HG02943 (cell line): ENCODE data around the gene HACE1.

Experiments used
- ATAC-seq: cut with Tn5 transposase; IDR thresholded peaks from one replicate; pipeline ENCODE4 v1.9.1; 2021; ENCODE audit warnings: mild to moderate bottlenecking, low read depth, moderate library complexity; ENCODE audit not compliant: unreplicated experiment

The HACE1 gene

DNA sequence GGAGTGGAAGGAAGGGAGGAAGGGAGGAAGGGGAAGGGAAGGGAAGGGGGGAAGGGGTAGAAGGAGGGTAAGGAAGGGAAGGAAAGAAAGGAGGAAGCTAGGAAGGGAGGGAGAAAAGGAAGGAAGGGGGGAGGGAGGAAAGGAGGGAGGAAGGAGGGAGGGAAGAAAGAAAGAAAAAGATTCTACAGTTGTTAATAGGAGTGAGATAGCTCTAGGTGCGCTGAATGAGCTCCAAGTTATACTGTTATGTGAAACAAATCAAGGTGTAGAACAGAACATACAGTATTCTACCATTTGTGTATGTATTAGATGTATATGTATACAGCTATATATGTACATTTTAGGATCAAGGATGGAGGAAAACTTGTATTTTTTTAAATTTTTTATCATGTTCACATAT lies 167.7 kb downstream of the HACE1 start:
- ATAC-seq: no peak

DNA sequence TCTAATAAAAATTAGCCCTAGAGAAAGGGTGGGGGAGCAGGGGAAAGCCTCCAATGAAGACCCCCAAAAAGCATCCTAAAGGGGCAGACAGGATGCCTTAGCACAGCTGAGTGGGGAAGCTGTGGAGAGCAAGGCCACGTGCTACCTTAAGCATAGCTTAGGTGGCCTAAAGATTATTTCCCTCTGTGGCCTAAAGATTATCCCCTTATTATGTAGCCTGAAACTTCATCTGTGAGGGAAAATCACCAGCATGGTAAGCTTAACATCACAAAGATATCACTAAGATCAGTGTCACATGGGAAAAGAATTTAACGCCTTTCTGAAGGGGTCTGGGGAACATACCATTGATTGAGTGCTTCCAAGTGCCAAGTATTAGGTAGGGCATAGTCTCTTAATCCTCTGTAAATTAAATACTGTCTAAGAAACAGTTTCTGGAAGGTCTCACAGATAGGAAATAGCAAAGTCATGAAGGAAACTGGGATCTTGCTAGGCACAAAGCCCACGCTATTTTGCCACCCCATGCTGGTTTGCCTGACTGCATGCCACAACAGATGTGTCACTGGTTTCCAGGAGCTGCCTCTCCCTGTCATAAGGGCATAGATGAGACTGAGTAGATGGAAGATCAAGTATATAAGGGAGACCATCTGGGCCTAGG lies 170.0 kb downstream of the HACE1 start:
- no peak for ATAC-seq

DNA sequence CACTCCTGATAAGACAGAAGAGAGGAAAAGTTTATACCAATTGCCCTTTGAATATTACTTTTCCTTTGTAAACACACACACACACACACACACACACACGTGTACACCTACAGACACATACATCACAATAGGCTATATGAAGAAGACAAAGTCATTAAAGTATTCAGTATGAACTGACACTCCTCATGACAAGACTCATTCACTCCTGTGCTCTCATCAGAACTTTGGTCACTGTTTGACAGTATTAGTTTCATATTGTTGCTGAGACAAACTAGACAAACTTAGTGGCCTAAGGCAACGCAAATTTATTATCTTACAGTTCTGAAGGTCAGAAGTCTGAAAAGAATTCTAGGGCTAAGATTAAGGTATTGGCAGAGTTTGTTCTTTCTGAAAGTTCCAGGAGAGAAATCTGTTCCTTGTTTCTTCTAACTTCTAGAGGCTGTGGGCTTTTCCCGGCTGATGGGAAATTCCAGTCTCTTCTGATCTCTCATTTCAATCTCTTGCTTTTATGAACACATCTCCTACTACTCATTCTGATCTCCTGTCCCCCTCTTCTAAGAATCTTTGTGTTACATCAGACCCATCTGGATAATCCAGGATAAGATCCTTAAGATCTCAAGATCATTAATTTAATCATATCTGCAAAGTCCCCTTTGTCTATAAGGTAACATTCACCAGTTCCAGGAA lies 171.3 kb downstream of the HACE1 start:
- ATAC-seq: no peak

- ATAC-seq: no peak
Observed at GRCh38 chr6:104686550-104687175, 173.1 kb downstream of the HACE1 start.

DNA sequence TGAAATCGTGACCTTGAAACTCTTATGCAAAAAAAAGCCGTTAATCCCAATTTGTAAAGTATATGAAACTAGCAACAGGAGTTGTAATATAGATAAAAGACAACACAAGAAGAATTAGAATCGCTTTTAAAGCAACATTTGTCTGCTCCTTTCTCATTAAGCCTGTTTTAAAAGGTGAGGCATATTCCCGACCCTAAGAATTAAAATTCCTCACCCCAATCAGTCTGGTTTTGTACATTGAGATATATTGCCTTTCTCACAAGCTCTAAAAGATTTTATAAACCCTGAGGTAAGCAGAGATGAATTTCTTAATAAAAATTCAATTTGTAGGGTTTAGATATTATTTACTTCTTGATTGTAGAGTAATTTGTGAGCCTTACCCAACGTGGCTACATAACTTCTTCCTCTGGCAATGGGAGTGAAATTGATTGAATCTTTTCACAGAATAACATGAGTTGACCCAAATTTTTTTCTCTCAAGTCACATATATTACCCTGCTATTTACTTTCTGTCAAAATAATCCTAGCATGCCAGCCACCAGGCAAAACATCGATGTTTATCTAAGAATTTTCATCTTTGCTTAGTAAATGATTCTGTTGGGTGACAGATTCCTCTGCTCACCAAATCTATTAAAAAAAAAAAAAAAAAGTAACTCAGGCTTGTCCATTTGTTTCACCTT lies 173.7 kb downstream of the HACE1 start:
- ATAC-seq: no peak

GRCh38 chr6:104684911-104685415 lies 174.8 kb downstream of the HACE1 start:
- ATAC-seq: no peak

DNA sequence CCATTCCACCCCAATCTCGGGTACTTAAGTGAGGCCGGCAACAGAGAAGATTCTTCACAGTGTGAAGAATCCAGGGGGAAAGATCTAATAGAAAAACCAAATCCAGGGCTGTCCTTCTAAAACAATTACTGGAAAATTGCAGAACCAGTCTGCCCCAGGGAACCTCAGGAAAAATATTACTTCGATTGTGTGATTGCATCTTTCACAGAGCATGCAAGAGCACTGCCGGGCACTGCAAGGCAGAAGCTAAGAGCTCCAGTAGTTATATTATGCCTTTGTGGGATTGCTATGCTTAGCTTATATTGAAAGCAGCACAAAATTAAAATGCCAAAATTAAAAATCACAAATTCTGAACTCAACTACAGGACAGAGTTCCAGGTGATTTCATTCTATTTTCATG lies 175.9 kb downstream of the HACE1 start:
- no peak for ATAC-seq

- no peak for ATAC-seq
Observed at GRCh38 chr6:104682722-104683643, 176.7 kb downstream of the HACE1 start.

- no peak for ATAC-seq
Observed at GRCh38 chr6:104680539-104680938, 179.2 kb downstream of the HACE1 start.

DNA sequence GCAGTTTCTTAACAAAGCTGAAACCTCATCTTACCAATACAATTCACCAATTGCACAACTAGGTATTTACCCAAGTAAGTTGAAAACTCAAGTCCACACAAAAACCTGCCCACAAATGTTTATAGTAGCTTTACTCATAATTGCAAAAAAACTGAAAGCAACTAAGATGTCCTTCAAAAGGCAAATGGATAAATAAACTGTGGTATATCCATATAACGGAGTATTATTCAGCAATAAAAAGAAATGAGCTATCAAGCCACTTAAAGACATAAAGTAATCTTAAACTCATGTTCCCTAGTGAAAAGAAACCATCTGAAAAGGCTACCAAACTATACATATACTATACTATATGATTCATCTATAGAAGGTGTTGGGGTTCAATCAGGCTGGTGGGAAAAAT lies 179.7 kb downstream of the HACE1 start:
- no peak for ATAC-seq
